ENCODE results near the gene SNTB2.

SNTB2 gene

GRCh38 chr16:69318911-69319289 is 131.9 kb downstream of the SNTB2 start:
- TF ChIP-seq, protein P1, sequence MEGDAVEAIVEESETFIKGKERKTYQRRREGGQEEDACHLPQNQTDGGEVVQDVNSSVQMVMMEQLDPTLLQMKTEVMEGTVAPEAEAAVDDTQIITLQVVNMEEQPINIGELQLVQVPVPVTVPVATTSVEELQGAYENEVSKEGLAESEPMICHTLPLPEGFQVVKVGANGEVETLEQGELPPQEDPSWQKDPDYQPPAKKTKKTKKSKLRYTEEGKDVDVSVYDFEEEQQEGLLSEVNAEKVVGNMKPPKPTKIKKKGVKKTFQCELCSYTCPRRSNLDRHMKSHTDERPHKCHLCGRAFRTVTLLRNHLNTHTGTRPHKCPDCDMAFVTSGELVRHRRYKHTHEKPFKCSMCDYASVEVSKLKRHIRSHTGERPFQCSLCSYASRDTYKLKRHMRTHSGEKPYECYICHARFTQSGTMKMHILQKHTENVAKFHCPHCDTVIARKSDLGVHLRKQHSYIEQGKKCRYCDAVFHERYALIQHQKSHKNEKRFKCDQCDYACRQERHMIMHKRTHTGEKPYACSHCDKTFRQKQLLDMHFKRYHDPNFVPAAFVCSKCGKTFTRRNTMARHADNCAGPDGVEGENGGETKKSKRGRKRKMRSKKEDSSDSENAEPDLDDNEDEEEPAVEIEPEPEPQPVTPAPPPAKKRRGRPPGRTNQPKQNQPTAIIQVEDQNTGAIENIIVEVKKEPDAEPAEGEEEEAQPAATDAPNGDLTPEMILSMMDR (IDR thresholded peaks at IDR 0.05; ENCODE audit: extremely low read depth, missing control alignments), result no peak

GRCh38 chr16:69319381-69319780 is 132.4 kb downstream of the SNTB2 start:
- TF ChIP-seq, protein P1 (IDR thresholded peaks at IDR 0.05; ENCODE audit: extremely low read depth, missing control alignments), result no peak

More at GRCh38 chr16:69318911-69319289, 131.9 kb downstream of the SNTB2 start:
- no peak for DNase-seq (ENCODE audit: low spot score)

GRCh38 chr16:69319826-69320739 is 133.1 kb downstream of the SNTB2 start:
- TF ChIP-seq, protein P1 (IDR thresholded peaks at IDR 0.05; ENCODE audit: extremely low read depth, missing control alignments), result no peak
- no peak for DNase-seq (ENCODE audit: low spot score)

More at GRCh38 chr16:69319381-69319780, 132.4 kb downstream of the SNTB2 start:
- no peak for DNase-seq (ENCODE audit: low spot score)

DNA sequence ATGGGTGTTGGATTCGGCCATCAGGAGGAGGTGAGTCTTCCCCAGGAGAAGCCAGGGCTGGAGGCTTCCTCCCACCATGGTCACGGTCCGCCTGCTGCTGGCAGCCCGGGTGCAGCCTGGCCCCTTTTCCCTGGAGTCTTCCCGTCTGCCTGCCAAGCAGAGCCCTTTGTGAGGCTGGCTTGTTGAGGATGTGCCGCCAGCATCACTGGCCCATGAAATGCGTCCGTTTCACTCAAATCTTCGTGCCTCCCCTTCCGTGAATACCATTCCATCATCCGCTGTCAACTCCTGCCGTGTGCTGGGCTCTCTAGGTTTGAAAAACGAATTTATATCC is 133.7 kb downstream of the SNTB2 start:
- TF ChIP-seq, protein P1 (IDR thresholded peaks at IDR 0.05; ENCODE audit: extremely low read depth, missing control alignments), result no peak
- DNase-seq (ENCODE audit: low spot score), result no peak

DNA sequence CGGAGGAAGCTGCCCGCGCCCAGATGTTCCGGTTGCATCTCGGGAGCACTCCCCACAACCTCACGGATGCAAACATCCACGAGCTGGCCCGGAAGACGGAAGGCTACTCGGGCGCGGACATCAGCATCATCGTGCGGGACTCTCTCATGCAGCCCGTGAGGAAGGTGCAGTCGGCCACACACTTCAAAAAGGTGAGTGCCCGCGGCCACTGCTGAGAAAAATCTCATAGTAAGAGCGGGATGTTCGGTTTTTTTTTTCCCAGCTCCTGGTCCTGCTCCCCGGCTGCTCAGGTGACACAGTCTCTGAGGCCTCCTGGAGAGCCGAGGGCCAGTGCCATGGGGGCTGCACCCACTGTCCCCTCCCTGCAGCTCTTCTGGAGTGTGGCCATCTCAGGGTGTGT is 134.1 kb downstream of the SNTB2 start:
- DNase-seq (ENCODE audit: low spot score), result no peak
- TF ChIP-seq, protein P1 (IDR thresholded peaks at IDR 0.05; ENCODE audit: extremely low read depth, missing control alignments), result no peak

DNA sequence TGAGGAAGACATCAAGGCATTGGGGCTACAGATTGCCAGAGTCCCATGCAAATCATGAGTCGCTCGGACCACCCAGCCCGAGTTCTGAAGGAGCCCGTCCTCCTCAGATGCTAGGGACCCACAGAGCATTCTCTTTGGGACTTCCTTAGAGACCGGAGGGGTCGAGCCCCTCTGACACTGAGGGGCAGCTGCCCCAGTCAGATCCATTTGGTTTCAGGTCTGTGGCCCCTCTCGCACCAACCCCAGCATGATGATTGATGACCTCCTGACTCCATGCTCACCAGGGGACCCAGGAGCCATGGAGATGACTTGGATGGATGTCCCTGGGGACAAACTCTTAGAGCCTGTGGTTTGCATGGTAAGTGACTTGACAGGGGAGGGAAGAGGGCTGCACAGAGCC is 135.4 kb downstream of the SNTB2 start:
- no peak for DNase-seq (ENCODE audit: low spot score)
- TF ChIP-seq, protein P1 (IDR thresholded peaks at IDR 0.05; ENCODE audit: extremely low read depth, missing control alignments), result no peak

GRCh38 chr16:69323415-69323814 is 136.5 kb downstream of the SNTB2 start:
- DNase-seq (ENCODE audit: low spot score), result no peak

More at GRCh38 chr16:69323415-69323814, 136.5 kb downstream of the SNTB2 start:
- TF ChIP-seq, protein P1 (IDR thresholded peaks at IDR 0.05; ENCODE audit: extremely low read depth, missing control alignments), result no peak

Measured in GM20000 (cell line).